Lung (tissue), 12 donors: ENCODE results near the gene KLF16. TPM values are rescaled to one million over a fixed set of nuclear protein-coding genes. Genes with fewer than 3 reads are reported as not detected.

Experiments used
- ATAC-seq: fragments of 200-7000 bp; cut with Tn5 transposase; one replicate; pipeline ENCODE4 v1.9.1; 2020; ENCODE audit warnings: moderate number of reproducible peaks; ENCODE audit not compliant: insufficient read depth, low FRiP score
- DNase-seq, 3 donors: peaks; one replicate each; pipeline ENCODE4 v3.0.0-alpha.2; 2013 to 2017
- H3K27ac ChIP-seq, 2 donors: one replicate each; pipeline ENCODE4 v1.5.1; 2013; ENCODE audit warnings: mild to moderate bottlenecking in 2 of 2, moderate library complexity in 2 of 2, control low read depth in 1 of 2, inconsistent platforms in 1 of 2, low read depth in 1 of 2, low read length in 1 of 2
- H3K27me3 ChIP-seq, 3 donors: one replicate each; pipeline ENCODE4 v1.5.1; 2013; ENCODE audit warnings: low read length in 2 of 3; ENCODE audit not compliant: control insufficient read depth in 3 of 3, insufficient read depth in 3 of 3
- H3K36me3 ChIP-seq, 4 donors: one replicate each; pipeline ENCODE4 v1.5.1; 2013; ENCODE audit warnings: low read length in 4 of 4, mild to moderate bottlenecking in 1 of 4, moderate library complexity in 1 of 4; ENCODE audit not compliant: control insufficient read depth in 4 of 4, insufficient read depth in 4 of 4
- H3K4me1 ChIP-seq, 5 donors: one replicate each; pipeline ENCODE4 v1.5.1; 2013; ENCODE audit warnings: low read length in 5 of 5, mild to moderate bottlenecking in 2 of 5, moderate library complexity in 1 of 5; ENCODE audit not compliant: control insufficient read depth in 5 of 5, insufficient read depth in 5 of 5
- H3K4me3 ChIP-seq: one replicate; pipeline ENCODE4 v1.5.1; 2013; ENCODE audit warnings: mild to moderate bottlenecking, control low read depth, moderate library complexity
- H3K9ac ChIP-seq, 2 donors: one replicate each; pipeline ENCODE4 v1.5.1; 2013; ENCODE audit warnings: low read length in 2 of 2, control low read depth in 1 of 2; ENCODE audit not compliant: insufficient read depth in 1 of 2
- H3K9me3 ChIP-seq, 4 donors: one replicate each; pipeline ENCODE4 v1.5.1; 2013; ENCODE audit warnings: low read length in 3 of 4, mild to moderate bottlenecking in 1 of 4, moderate library complexity in 1 of 4; ENCODE audit not compliant: control insufficient read depth in 4 of 4, insufficient read depth in 3 of 4
- WGBS, 2 donors: extraction: QIAGEN DNeasy Blood & Tissue Kit; methylation state at CpG; one replicate each; pipeline ENCODE4 v1.1.7; 2013; 5-methylcytosine and 5-hydroxymethylcytosine counted together
- polyA plus RNA-seq, 2 donors: library from polyadenylated mRNA; stranded (reverse); fragments of 200-250 nt; gene quantifications; one replicate each; pipeline ENCODE4 v1.2.1, GENCODE V29; 2013
- total RNA-seq, 2 donors: library from RNA; depleted of rRNA in 1 of 2; stranded (reverse); fragments of >200 nt in 1 of 2; gene quantifications; one replicate each; pipeline ENCODE4 v1.2.1, GENCODE V29; 2014 to 2021
- TF ChIP-seq, protein P1 (sequence below): IDR thresholded peaks from 2 replicates; pipeline ENCODE4 v1.5.1; 2012; ENCODE audit warnings: mild to moderate bottlenecking; ENCODE audit errors: control extremely low read depth, extremely low read depth
- donor health status: control.
- donor health status: control.
- donor health status: Bipolar disorder and iron deficiency.
- donor health status: healthy.
- donor health status: DM: yes; HTN: yes; CAD: no.

The KLF16 gene
- total and polyA plus RNA-seq, 4 donors, result 3.3 to 25.6 (median 15.8) TPM

DNA sequence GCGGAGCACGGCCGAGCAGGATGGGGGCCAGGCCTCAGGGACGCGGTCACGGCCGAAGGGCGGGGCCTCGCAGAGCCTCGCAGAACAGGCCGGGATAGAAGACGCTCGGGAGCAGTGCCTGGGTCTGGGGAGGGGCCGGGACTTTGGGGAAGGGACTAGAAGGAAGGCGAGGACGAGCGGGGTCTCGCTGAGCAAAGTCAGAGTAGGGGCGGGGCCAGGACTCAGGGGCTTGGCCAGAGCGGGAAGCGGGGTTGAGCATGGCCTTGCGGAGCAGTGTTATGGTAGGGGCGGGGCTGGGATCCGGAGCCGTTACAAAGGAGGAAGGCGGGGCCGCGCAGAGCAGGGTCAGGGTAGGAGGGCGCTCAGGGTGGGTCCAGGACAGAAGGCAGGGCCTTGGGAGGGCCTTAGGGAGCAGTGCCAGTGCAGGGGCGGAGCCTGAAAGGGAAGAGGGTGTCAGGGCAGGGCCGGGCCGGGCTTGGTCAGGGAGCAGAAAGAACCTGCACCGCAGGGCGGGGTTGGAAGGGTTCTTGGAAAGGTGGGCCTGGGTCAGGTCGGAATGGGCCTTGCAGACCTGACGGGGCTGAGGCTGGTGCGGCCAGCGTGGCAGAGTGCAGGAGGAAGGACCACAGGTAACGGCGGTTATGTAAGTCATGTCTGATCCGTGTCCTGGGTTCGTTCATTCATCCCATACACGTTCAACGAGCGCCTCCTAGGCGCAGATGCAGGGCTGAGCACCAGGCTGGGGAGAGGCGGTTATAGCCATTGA lies 50.8 kb downstream of the KLF16 start:
- Histone ChIP-seq H3K27ac (peak overlapping the region in 1 of 2 donors; percentile 43), H3K9me3 (no peaks in the 10 kb centered on the region), H3K36me3 (peaks cover 0 to 30% (median 6%) of the 10 kb centered on the region in 4 donors), H3K9ac (no peak overlapping the region), H3K4me3 (peak overlapping the region; percentile 1), H3K4me1 (peaks cover 0 to 8% (median 3%) of the 10 kb centered on the region in 5 donors), H3K27me3 (no peaks in the 10 kb centered on the region)
- DNase-seq, result peak; percentile 91 to 93 (median 92)
- TF ChIP-seq, protein P1, sequence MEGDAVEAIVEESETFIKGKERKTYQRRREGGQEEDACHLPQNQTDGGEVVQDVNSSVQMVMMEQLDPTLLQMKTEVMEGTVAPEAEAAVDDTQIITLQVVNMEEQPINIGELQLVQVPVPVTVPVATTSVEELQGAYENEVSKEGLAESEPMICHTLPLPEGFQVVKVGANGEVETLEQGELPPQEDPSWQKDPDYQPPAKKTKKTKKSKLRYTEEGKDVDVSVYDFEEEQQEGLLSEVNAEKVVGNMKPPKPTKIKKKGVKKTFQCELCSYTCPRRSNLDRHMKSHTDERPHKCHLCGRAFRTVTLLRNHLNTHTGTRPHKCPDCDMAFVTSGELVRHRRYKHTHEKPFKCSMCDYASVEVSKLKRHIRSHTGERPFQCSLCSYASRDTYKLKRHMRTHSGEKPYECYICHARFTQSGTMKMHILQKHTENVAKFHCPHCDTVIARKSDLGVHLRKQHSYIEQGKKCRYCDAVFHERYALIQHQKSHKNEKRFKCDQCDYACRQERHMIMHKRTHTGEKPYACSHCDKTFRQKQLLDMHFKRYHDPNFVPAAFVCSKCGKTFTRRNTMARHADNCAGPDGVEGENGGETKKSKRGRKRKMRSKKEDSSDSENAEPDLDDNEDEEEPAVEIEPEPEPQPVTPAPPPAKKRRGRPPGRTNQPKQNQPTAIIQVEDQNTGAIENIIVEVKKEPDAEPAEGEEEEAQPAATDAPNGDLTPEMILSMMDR, result no peak
- peak; percentile 89 for ATAC-seq
- 0 to 1% methylated on average over 41 to 47 of the region's 47 CpGs for WGBS, 2 donors

DNA sequence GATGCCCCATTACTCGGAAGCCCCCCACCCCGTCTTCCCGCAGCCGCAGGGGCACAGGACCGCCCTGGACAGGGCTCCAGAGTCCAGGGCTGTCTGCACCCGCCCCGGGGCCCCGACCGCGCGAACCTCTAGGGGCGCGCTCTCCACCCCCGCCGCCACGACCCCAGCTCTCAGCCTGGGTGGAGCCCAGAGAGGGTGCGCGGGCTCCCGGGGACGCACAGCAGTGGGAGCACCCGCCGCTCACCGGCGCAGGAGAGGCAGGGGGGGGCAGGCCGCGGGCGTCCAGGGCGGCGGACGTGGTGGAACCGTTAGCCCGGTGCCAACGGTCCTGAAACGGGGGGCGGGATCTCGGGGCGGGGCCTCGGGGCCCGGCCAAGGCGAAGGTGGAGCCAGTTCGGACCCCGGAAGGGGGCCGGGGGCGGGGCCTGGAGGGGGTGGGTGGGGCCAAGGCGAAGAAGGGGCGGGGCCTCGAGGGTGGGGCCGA lies 51.4 kb downstream of the KLF16 start, which contains the start of gene ATP8B3:
Gene ATP8B3, minus strand, starts transcription at position 335 of the 484 bp plus-strand sequence. CDS start 540 bp downstream, outside the sequence.
- no peaks in the 10 kb centered on the region for H3K27me3 ChIP-seq
- H3K4me1 ChIP-seq, result peaks cover 0 to 8% (median 3%) of the 10 kb centered on the region in 5 donors
- 1 to 2% methylated on average over 18 to 48 of the region's 48 CpGs for WGBS, 2 donors
- DNase-seq, result no peak
- TF ChIP-seq, protein P1, result no peak
- ATAC-seq, result no peak
- peak within 1 kb of the TSS in 1 of 2 donors; percentile 43 for H3K27ac ChIP-seq
- H3K9me3 ChIP-seq, result no peaks in the 10 kb centered on the region
- H3K9ac ChIP-seq, result no peak within 1 kb of the TSS
- peak within 1 kb of the TSS; percentile 1 for H3K4me3 ChIP-seq
- H3K36me3 ChIP-seq, result peaks cover 0 to 24% (median 6%) of the 10 kb centered on the region in 4 donors

DNA sequence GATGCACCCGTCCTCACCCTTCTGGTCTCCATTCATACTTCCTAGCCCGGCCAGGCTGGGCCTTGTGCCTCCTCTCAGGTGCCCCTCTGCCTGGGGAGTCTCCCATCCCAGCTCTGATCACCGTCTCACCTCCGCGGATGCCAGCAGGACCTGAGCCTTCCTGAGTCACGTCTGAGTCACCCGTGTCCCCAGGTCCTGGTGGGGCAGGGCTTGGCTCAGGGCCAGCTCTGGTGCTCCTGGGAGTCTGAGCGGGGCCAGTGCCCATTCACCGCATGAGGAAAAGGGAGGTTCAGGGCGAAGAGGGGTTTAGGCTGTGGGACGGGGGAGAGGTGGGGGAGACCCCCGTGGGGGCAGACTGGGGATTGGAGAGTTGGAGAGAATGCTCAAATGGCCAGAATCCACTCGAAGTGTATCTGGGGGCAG lies 51.9 kb downstream of the KLF16 start:
- 22 to 35% methylated on average over 13 of the region's 13 CpGs for WGBS, 2 donors

More for the DNA sequence above, 51.9 kb downstream of the KLF16 start:
- no peak for DNase-seq
- no peak overlapping the region for H3K9ac ChIP-seq
- TF ChIP-seq, protein P1, result no peak
- H3K4me3 ChIP-seq, result no peak overlapping the region
- no peak overlapping the region for H3K27ac ChIP-seq
- H3K9me3 ChIP-seq, result no peaks in the 10 kb centered on the region
- no peak for ATAC-seq
- peaks cover 0 to 19% (median 3%) of the 10 kb centered on the region in 4 donors for H3K36me3 ChIP-seq
- H3K4me1 ChIP-seq, result peaks cover 0 to 8% (median 3%) of the 10 kb centered on the region in 5 donors
- no peaks in the 10 kb centered on the region for H3K27me3 ChIP-seq
